Measurements from ENCODE around the gene MTERF4.

GRCh38 chr2:241123816-241124536 is 21.9 kb upstream of the MTERF4 start:
- TF ChIP-seq CTCF (IDR thresholded peaks at IDR 0.05) = no peak
- TF ChIP-seq POLR2A (IDR thresholded peaks at IDR 0.05) = no peak

Measured in thyroid gland (tissue), 4 donors.